H54 (cell line): ENCODE results near the gene LRBA.

Experiments used
- DNase-seq: peaks from one replicate; pipeline ENCODE4 v3.0.0; 2011; ENCODE audit warnings: low spot score, mixed read lengths; ENCODE audit not compliant: insufficient read length
- FAIRE-seq: peaks from 3 replicates; lab custom pipeline; 2011; peaks lifted over from hg19 to GRCh38; lab: Jason Lieb, UNC
- POLR2A ChIP-seq: IDR thresholded peaks from 2 replicates; pipeline ENCODE4 v1.6.1; 2011; ENCODE audit warnings: low read depth, mild to moderate bottlenecking, low read length

Gene LRBA

DNA sequence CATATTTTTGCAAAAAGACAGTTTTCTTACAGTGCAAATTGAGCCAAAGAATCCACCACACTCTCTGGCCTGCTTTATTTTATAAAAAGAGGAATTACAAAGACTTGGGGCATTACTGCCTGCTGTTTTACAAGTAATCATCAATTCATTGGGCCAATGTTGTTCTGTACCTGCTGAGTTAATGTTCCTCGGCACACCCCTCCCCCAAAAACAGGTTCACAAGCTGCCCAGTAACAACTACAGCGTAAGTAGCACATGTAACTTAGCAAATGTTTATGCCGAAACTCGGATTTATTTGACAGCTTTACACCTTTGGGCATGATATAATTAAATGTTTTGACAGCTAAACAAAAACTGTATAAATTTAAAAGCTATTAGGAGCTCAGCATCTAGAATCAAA is 647.8 kb downstream of the LRBA start:
- no peak for DNase-seq
- no peak for TF ChIP-seq POLR2A
- no peak for FAIRE-seq

DNA sequence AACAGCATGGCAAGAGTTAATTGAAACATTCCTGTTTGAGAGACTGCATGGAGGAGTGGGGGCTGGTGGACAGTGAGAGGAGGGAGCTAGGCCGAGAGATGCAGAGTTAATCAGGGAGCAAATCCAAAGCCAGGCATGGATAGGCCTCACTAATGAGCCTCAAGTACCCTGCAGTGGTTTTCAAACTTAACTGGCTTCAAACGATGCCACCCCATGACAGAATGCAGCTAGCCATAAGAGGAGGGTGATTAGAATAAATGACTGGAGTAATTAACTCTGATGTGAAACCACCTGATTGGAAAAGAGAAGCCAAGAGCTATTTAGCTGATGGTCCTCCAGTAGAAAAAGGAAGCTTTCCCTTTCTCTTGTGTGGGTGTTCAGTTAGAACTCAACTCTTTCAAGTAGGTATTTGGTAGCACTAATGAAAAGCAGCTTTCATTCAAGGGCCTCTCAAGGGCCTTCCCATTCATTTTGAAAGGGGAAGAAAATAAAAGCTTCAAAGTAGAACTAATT is 648.5 kb downstream of the LRBA start:
- FAIRE-seq, result no peak
- TF ChIP-seq POLR2A, result no peak
- no peak for DNase-seq

DNA sequence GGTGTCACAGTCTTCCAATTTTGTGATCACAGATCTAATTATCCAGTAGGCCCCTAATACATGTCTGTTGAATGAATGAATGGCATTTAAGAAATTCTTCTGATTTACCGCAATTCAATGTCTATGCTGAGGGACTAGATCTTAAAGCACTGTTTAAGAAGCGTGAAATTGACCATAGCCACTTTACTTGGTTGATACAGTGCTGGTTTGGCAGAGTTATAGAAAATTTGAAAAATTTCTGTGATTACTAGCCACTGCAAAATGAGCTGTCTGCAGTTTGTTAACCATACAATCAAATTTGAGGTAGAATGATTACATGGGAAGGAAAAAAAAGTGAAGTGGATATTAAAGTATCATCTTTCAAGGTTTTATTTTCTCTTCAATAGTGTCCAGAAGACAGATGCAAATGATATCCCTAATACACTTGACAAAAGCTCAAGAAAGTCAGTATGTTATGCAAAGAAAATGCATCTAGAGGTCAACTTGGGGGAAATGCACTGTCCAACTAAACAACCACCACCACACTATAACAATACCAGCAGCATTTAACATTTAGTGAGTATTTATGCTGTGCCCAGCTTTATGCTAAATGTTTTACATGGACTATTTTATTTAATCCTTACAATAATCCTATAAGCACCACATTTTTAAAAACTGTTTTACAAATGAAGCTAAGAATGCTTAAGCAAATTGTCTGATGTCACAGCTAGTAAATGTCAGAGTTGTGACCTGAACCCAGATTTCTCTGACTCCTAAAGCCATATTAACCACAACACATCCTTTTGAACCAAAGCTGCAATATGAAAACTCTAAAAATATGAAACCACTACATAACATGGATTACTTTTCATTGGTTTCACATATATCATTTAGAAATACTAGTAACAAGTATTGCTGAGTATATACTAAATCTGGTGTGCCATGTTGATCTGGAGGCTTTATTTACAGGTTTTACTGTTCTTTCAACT is 651.1 kb downstream of the LRBA start:
- no peak for FAIRE-seq
- no peak for TF ChIP-seq POLR2A
- no peak for DNase-seq

DNA sequence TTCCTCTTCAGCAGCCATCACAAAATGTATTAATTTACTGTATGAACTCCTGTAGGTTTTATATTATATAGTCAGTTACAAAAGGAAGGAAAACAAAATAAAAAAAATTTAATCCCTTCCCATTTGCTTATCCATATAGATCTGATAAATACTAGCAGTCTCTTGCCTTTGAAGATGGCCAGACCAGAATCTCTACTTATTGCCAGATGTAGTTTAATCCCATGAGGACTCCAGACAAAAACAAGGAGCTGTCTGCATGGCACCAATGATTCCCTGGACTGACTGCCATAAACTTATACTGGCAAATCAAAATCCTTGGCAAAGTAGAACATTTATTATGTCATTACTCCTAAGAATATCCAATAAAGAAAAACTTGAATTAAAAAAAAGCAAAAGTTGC is 656.4 kb downstream of the LRBA start:
- FAIRE-seq, result no peak
- no peak for TF ChIP-seq POLR2A
- DNase-seq, result no peak

DNA sequence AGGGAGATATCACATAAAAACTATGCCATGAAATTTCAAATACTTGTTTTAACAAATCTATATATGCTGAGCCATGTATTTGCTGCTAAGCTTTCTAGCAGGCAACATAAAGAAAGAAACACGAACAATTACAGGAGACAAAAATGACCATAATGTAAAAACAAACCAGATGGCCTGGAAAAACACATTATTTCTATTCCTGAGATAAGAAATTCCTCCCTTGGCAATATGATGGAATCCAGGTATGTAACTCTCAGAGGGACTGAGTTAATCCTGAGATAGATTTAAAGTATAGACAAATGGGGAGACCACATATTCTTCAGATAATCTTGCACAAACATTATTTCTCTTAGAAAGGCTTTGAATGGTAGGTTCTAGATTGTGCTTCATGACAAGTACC is 657.3 kb downstream of the LRBA start:
- FAIRE-seq, result no peak
- no peak for DNase-seq
- TF ChIP-seq POLR2A, result no peak

DNA sequence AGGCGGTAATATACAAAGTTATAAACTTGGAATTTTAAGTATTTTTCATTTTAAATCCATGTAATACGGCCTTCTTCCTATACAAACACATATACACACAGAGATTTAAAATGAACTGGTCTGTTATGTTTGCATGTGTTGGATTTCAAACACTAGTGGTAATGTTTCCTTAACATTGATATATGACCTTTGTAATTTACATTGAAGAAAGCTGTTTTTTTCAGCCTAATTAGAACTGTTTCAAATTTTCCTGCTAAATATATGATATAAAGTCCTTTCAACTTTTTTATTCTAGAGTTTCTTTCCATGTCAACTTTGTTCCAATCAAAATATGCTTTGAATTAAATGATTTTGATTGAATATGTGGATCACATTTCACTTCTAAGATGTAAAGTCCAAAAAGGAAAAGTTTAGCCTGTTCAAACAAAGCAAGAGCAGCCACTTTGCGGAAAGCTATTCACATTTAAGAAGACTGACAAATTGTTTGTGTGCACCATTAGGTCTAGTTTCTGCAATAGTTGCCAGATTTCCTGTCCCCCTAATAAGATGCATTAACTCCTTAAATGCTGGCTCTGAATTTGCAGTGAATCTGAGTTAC is 659.1 kb downstream of the LRBA start:
- FAIRE-seq, result no peak
- no peak for DNase-seq
- no peak for TF ChIP-seq POLR2A

DNA sequence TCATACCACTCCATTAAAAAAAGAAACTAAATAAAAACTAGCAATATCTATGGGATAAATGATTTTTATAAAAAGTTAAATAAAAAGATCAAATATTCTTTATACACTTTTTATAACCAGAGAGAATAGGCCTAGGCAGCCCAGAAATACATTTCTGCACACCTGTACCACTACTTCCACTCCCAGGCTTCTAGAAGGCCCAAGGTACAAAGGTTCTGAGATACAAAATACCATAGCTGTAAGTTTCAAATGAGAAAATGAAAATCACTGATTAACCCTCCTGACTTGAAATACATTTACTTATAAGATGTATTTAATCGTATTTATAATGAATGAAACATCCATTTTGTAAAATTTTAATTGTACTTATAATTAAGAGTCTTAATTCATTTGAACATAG is 659.7 kb downstream of the LRBA start:
- no peak for TF ChIP-seq POLR2A
- FAIRE-seq, result no peak
- no peak for DNase-seq

DNA sequence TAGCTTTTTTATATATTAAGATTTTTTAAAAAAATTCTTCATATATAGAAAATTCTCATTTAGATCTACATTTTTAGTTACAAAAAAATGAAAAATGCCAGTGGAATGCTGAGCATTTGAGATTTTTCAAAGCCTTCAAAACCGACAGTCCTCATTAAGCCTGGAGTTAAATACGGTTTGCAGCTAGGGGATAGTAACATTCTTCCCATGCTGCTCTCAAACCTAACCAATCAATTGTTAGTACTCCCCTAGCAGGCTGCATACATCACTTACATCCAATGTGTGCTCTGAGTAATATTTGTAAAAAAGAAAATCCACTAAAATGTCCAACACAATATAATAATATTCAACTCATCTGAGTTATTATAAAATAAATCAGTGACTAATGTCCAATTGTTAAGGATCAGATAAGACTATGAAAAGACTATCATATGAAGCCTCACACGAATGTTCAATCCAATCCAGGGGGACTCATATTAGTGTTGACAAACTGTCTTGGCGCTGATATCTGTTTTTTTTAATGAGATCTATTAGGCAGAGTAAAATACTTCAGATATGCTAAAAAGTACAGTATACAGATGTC is 660.8 kb downstream of the LRBA start:
- no peak for DNase-seq
- FAIRE-seq, result no peak
- TF ChIP-seq POLR2A, result no peak

DNA sequence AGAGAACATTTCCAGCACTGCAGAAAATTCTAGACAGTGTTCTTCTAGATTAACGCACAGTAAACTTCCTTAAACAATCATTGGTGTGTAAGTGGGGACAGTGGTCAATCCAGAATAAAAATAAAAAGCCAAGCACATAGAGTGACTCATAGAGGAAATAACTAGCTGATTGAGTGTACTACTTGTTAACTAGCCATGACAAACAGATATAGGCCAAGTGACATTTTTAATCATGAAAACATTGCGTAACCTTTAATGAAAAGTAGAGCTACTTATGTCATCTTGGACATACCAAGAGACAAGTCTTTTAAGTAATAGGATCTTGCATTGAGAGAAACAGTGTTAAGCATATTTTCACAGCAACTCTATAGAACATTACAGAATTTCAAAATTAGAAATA is 667.0 kb downstream of the LRBA start:
- no peak for TF ChIP-seq POLR2A
- peak; percentile 85 for FAIRE-seq
- DNase-seq, result no peak

DNA sequence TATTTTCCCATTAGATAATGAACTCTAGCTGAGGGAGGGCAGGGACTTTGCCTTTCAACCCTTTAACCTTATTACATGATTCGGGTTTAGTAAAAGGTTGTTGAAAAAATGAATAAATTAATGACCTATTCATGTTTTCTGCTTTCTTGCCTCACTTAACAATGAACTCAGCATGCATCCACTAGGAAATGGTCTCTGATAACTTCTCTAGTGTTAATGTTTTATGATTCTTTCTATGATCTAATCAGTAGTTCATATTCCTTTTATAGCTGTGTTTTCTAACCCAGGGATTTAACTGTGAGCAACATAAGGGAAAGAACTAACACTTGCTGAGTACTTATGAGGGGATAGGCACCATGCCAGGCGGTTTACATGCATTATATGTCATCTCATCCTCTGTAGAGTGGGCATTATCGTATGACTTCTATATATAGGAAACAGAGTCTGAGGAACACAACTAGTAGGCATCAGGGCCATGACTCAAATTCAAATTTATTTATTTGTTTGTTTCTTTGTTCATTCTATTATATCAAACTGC is 669.8 kb downstream of the LRBA start:
- no peak for DNase-seq
- TF ChIP-seq POLR2A, result no peak
- no peak for FAIRE-seq

DNA sequence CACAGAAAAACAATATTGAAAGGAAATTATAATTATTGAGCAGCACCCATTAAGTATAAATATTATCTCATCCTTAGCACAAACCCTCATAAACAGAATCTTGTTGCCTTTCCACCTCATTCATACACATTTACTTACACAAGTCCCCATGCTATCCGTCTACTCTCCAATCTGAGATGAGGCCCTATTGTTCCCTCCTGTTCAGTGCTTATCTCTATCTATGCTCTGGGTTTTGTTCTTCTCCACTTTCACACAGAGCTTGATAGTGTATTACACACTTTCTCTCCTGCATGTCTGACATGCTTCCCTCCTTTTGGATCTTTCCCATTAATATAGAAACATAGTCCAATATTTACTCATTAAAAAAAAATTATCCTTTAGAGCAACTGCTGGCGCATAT is 671.3 kb downstream of the LRBA start:
- no peak for DNase-seq
- no peak for TF ChIP-seq POLR2A
- no peak for FAIRE-seq

DNA sequence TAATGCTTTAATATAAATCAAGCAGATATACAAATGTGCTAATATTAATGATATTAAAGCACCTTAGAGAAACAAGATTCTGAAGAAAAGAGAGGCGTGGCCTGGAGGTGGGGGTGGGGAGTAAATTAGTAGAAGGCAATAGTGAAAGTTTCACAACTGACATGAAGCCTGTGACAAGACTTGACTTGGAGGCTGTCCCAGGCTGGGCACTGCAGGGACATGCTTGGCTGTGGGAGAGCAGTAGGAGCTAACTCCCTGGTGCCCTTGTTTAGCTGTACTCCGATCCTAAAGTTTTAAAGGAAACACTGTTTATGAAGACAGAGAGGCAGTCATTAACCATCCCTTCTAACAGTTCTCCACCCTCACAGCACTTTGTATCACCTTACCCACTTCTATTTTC is 672.1 kb downstream of the LRBA start:
- no peak for DNase-seq
- TF ChIP-seq POLR2A, result no peak
- no peak for FAIRE-seq

DNA sequence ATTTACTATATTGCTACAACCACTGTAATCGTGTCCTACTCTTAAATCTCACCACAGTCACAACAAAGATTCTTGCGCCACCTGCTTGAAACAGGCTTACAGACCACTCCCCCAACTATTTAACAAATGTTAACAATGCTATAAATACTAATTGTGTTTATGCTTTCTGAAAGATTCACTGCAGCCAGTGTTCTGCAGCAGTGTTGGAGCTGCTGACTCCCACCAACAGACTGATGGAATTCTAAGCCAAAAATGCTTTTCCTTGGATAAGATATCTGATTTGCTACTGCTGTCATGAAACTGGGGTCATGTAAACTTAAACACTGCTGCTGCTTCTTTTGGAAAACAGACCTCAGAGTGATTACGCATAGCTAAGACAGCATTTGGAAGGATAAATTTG is 677.4 kb downstream of the LRBA start:
- no peak for TF ChIP-seq POLR2A
- DNase-seq, result no peak
- no peak for FAIRE-seq
